K562 (cell line): ENCODE measurements around the gene CDH12. TPM values are rescaled to one million over a fixed set of nuclear protein-coding genes. Genes with fewer than 3 reads are reported as not detected.

Source experiments
- ATAC-seq: fragments of 200-7000 bp; cut with Tn5 transposase; 3 replicates; pipeline ENCODE4 v1.9.1; 2020; ENCODE audit warnings: moderate library complexity
- BruUV-seq: library from RNA; stranded (reverse); fragments of 400-500 nt; replicated peaks from 2 replicates; lab custom pipeline; 2021; lab: Mats Ljungman, UMichigan
- CTCF ChIA-PET: fragments of 300-600 bp; formaldehyde crosslinking; extraction: SDS; loops from one replicate; lab custom pipeline; 2021; ENCODE audit warnings: low intra/inter-chr PET ratio; lab: Yijun Ruan, JAX
- POLR2A ChIA-PET: fragments of 300-600, 350-650 bp; sonication (Branson Sonifier 250); formaldehyde crosslinking; extraction: SDS; loops from one replicate; lab custom pipeline; 2021; ENCODE audit warnings: antibody characterized with exemption, inconsistent platforms; lab: Yijun Ruan, JAX
- DNase-seq, 4 experiments: peaks; one replicate each; pipeline versions ENCODE4 v3.0.0 to v3.0.0-alpha.2; 2011 to 2018; ENCODE audit warnings: low spot score in 3 of 4, mixed read lengths in 3 of 4; ENCODE audit errors: extremely low read depth in 1 of 4
- FAIRE-seq: peaks from 2 replicates; lab custom pipeline; 2011; peaks lifted over from hg19 to GRCh38; lab: Jason Lieb, UNC
- H2AFZ ChIP-seq: 2 replicates; pipeline ENCODE4 v1.6.0; 2011; ENCODE audit warnings: low read depth, low read length, control low read depth, inconsistent platforms
- H3K27ac ChIP-seq: fragments of 200-600 bp; 3 replicates; pipeline ENCODE4 v1.8.0; 2011; ENCODE audit warnings: low read depth, mild to moderate bottlenecking, control low read depth, inconsistent platforms, low read length, moderate library complexity, mixed read lengths; ENCODE audit errors: extremely low read depth
- H3K27me3 ChIP-seq, 2 experiments: fragments of 300-600 bp in 1 of 2; 2 replicates in 1 of 2; 3 replicates in 1 of 2; pipeline versions ENCODE4 v1.6.0 to v1.8.0; 2011; ENCODE audit warnings: inconsistent platforms in 2 of 2, low read length in 2 of 2, mild to moderate bottlenecking in 1 of 2, mixed read lengths in 1 of 2, moderate library complexity in 1 of 2; ENCODE audit not compliant: control insufficient read depth in 2 of 2, insufficient read depth in 2 of 2
- H3K36me3 ChIP-seq: fragments of 300-600 bp; 3 replicates; pipeline ENCODE4 v1.8.0; 2011; ENCODE audit warnings: mild to moderate bottlenecking, low read length, inconsistent platforms; ENCODE audit not compliant: control insufficient read depth, insufficient read depth
- H3K4me1 ChIP-seq, 2 experiments: fragments of 200-600 bp in 1 of 2; replicated peaks in 1 of 2; 2 replicates in 1 of 2; 3 replicates in 1 of 2; pipeline versions ENCODE4 v1.5.1 to v1.8.0; 2011; ENCODE audit warnings: inconsistent platforms in 2 of 2, low read length in 2 of 2, mild to moderate bottlenecking in 1 of 2, mixed read lengths in 1 of 2, moderate library complexity in 1 of 2; ENCODE audit not compliant: control insufficient read depth in 2 of 2, insufficient read depth in 2 of 2
- H3K4me2 ChIP-seq: 2 replicates; pipeline ENCODE4 v1.6.1; 2011; ENCODE audit warnings: low read length, control low read depth, inconsistent platforms, mixed read lengths; ENCODE audit not compliant: insufficient read depth
- H3K4me3 ChIP-seq: fragments of 200-600 bp; sonication (generic), shearing (Covaris generic); 2 replicates; pipeline ENCODE4 v1.5.1; 2016; ENCODE audit warnings: control low read depth, inconsistent platforms
- H3K79me2 ChIP-seq: fragments of 200-600 bp; 3 replicates; pipeline ENCODE4 v1.8.0; 2011; ENCODE audit warnings: low read length, inconsistent platforms; ENCODE audit not compliant: control insufficient read depth, insufficient read depth
- H3K9ac ChIP-seq, 2 experiments: 2 replicates each; pipeline versions ENCODE4 v1.6.0 to v1.6.1; 2011; ENCODE audit warnings: low read depth in 2 of 2, low read length in 2 of 2, control low read depth in 1 of 2, inconsistent platforms in 1 of 2, mild to moderate bottlenecking in 1 of 2, mixed read lengths in 1 of 2; ENCODE audit not compliant: insufficient read depth in 1 of 2
- H3K9me1 ChIP-seq: one replicate; pipeline ENCODE4 v1.6.0; 2011; ENCODE audit warnings: inconsistent platforms, mild to moderate bottlenecking, low read length, moderate library complexity; ENCODE audit not compliant: control insufficient read depth, insufficient read depth
- H3K9me3 ChIP-seq: replicated peaks from 2 replicates; pipeline ENCODE4 v1.5.1; 2011; ENCODE audit warnings: low read depth, low read length, inconsistent platforms; ENCODE audit not compliant: control insufficient read depth, insufficient read depth
- H4K20me1 ChIP-seq: replicated peaks from 2 replicates; pipeline ENCODE4 v1.6.1; 2011; ENCODE audit warnings: low read length, inconsistent platforms, mixed read lengths; ENCODE audit not compliant: control insufficient read depth, insufficient read depth
- BCOR ChIP-seq: fragments of 450-650 bp; IDR thresholded peaks from 2 replicates; pipeline ENCODE4 v1.6.1; 2016
- BDP1 ChIP-seq: IDR thresholded peaks from 3 replicates; pipeline ENCODE4 v1.6.1; 2011; ENCODE audit not compliant: insufficient read length, insufficient read depth
- CBX1 ChIP-seq: sonication (generic); IDR thresholded peaks from 2 replicates; pipeline ENCODE4 v1.6.1; 2016; ENCODE audit warnings: antibody characterized with exemption, low read depth, mild to moderate bottlenecking
- CCAR2 ChIP-seq: fragments of 200-400 bp; formaldehyde crosslinking; IDR thresholded peaks from 2 replicates; pipeline ENCODE4 v1.6.1; 2017; ENCODE audit warnings: mild to moderate bottlenecking, low read depth, low read length
- DDX20 ChIP-seq: fragments of 450-650 bp; IDR thresholded peaks from 2 replicates; pipeline ENCODE4 v1.6.1; 2016; ENCODE audit warnings: missing genetic modification characterization, low read depth, mild to moderate bottlenecking, missing compliant biosample characterization, moderate library complexity
- DNMT1 ChIP-seq: fragments of 450-650 bp; IDR thresholded peaks from 2 replicates; pipeline ENCODE4 v1.6.1; 2016; ENCODE audit warnings: antibody characterized with exemption, mild to moderate bottlenecking
- GATA2 ChIP-seq: sonication (generic); formaldehyde crosslinking; IDR thresholded peaks from 2 replicates; pipeline ENCODE4 v1.4.0; 2020; ENCODE audit warnings: mild to moderate bottlenecking, missing genetic modification reagents
- HDAC2 ChIP-seq: fragments of 450-650 bp; IDR thresholded peaks from 2 replicates; pipeline ENCODE4 v1.6.1; 2016; ENCODE audit warnings: mild to moderate bottlenecking
- RREB1 ChIP-seq: fragments of 250-450 bp; sonication (Bioruptor Pico); IDR thresholded peaks from 2 replicates; pipeline ENCODE4 v1.4.0; 2020
- SPI1 ChIP-seq: IDR thresholded peaks from 2 replicates; pipeline ENCODE4 v1.6.1; 2011; ENCODE audit warnings: low read depth, low read length, control low read depth, borderline replicate concordance
- TAF1 ChIP-seq: IDR thresholded peaks from 2 replicates; pipeline ENCODE4 v1.6.1; 2011; ENCODE audit warnings: mild to moderate bottlenecking, low read length, moderate library complexity; ENCODE audit not compliant: insufficient read depth, control insufficient read depth, severe bottlenecking; ENCODE audit errors: extremely low read depth
- TAF7 ChIP-seq: fragments of 450-650 bp; IDR thresholded peaks from 2 replicates; pipeline ENCODE4 v1.6.1; 2016; ENCODE audit warnings: missing genetic modification characterization, missing compliant biosample characterization
- USF2 ChIP-seq: sonication (generic); formaldehyde crosslinking; IDR thresholded peaks from 2 replicates; pipeline ENCODE4 v1.5.0; 2020; ENCODE audit warnings: missing genetic modification reagents
- ZFP36 ChIP-seq: fragments of 150-350 bp; IDR thresholded peaks from 2 replicates; pipeline ENCODE4 v1.6.1; 2018; ENCODE audit warnings: low read length, low read depth; ENCODE audit not compliant: partially characterized antibody
- ZNF124 ChIP-seq: sonication (generic); formaldehyde crosslinking; IDR thresholded peaks from 2 replicates; pipeline ENCODE4 v1.8.1; 2022; ENCODE audit warnings: missing genetic modification reagents
- in situ Hi-C: fragments of 300-500 bp; cut with MboI; formaldehyde crosslinking; loops from 4 replicates; pipeline ENCODE4 v1.15.0; 2018; ENCODE audit warnings: inconsistent platforms, mixed read lengths
- intact Hi-C: fragments of 100-400 bp; cut with micrococcal nuclease; formaldehyde crosslinking; loops from 2 replicates; pipeline ENCODE4 v1.14.2; 2022
- polyA plus RNA-seq, 8 experiments: library from polyadenylated mRNA; depleted of rRNA in 4 of 8; stranded (reverse) in 5 of 8; unstranded in 3 of 8; fragments of >200 nt; fragmentation: Nextera tagmentation in 2 of 8; fragmentation: Illumina TruSeq in 1 of 8; extraction: Ambion mirVana in 2 of 8; extraction: Trizol in 1 of 8; gene quantifications; 2 replicates each; pipeline versions ENCODE4 v1.2.1 to v1.2.3, GENCODE V29; 2011 to 2014; ENCODE audit warnings: inconsistent platforms in 1 of 8, missing spikeins in 1 of 8
- total RNA-seq, 7 experiments: library from RNA; depleted of rRNA in 6 of 7; stranded (reverse); fragments of >200 nt in 6 of 7; fragmentation: Illumina TruSeq in 2 of 7; extraction: Trizol in 2 of 7; gene quantifications; 2 replicates each; pipeline versions ENCODE4 v1.2.1 to v1.2.3, GENCODE V29; 2011 to 2021; ENCODE audit warnings: low replicate concordance in 1 of 7

CDH12 gene
- total and polyA plus RNA-seq, 9 of the 15 experiments (the other 6 are each of a cell fraction or from before 2014, with no cell fraction given): 0.03 to 1.7 (median 0.37) TPM

- TF ChIP-seq GATA2 (no peak), BDP1 (no peak), DDX20 (tag) (no peak)
Observed at GRCh38 chr5:22050931-22051330, 802.2 kb downstream of the CDH12 start (continued).

GRCh38 chr5:22044229-22044628 lies 808.9 kb downstream of the CDH12 start:
- no peak overlapping the region for H2AFZ ChIP-seq
- no peaks in the 10 kb centered on the region for H4K20me1 ChIP-seq
- no peak overlapping the region for H3K9ac ChIP-seq
- H3K9me3 ChIP-seq: no peaks in the 10 kb centered on the region
- no peaks in the 10 kb centered on the region for H3K27me3 ChIP-seq
- no peaks in the 10 kb centered on the region for H3K79me2 ChIP-seq
- no peaks in the 10 kb centered on the region for H3K36me3 ChIP-seq
- H3K4me1 ChIP-seq: no peaks in the 10 kb centered on the region
- FAIRE-seq (no peak), DNase-seq (no peak), ATAC-seq (no peak)
- POLR2A ChIA-PET: no interaction called here
- no peak overlapping the region for H3K4me3 ChIP-seq
- H3K4me2 ChIP-seq: no peak overlapping the region
- H3K27ac ChIP-seq: no peak overlapping the region
- intact Hi-C loops (no loop called here), in situ Hi-C loops (no loop called here)
- no peaks in the 10 kb centered on the region for H3K9me1 ChIP-seq
- BruUV-seq: no TSS peak
- CTCF ChIA-PET: no interaction called here
- TF ChIP-seq TAF1 (no peak), CCAR2 (no peak), TAF7 (tag) (no peak), ZNF124 (no peak), CBX1 (no peak), BCOR (no peak), DNMT1 (no peak), SPI1 (peak; percentile 85), HDAC2 (no peak), USF2 (CRISPR knock-in tag) (no peak), RREB1 (CRISPR knock-in tag) (no peak), ZFP36 (peak; percentile 68)
